SK-N-MC (cell line): ENCODE results near the gene LCE2A.

Experiments
- EZH2 ChIP-seq: fragments of 200-600 bp; sonication (generic); IDR thresholded peaks from one replicate; pipeline ENCODE4 v1.6.1; 2017; ENCODE audit warnings: antibody characterized with exemption
- FOXP2 ChIP-seq: optimal IDR thresholded peaks from 2 replicates; pipeline ENCODE3; 2011; ENCODE audit warnings: mild to moderate bottlenecking, moderate library complexity; ENCODE audit not compliant: insufficient read depth; ENCODE audit errors: extremely low read length, control extremely low read depth
- POLR2AphosphoS5 ChIP-seq: IDR thresholded peaks from 2 replicates; pipeline ENCODE4 v1.6.1; 2012; ENCODE audit warnings: mild to moderate bottlenecking, low read depth, low read length, borderline replicate concordance

DNA sequence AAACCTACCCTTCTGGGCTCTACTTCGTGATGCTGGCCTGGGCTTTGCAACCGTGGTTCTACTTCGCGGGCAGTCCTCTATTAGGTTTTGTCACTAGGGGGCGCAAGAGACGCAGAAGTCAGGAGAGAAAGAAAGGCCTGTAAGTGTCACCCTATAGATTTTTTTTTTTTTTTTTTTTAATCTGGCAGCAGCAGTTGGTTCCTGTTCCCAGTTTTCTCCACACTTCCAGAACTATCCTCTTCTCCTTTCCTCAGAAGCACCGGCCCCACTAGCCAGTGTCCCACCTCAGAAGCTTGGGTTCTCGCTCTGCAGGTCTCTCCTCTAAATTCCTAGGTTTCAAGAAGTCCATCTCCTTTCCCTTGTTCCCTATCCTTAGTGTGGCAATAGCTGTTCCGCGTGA lies 44.0 kb upstream of the LCE2A start:
- no peak for TF ChIP-seq POLR2AphosphoS5
- no peak for TF ChIP-seq EZH2
- no peak for TF ChIP-seq FOXP2
